ENCODE measurements around the gene LTO1. TPM values are rescaled to one million over a fixed set of nuclear protein-coding genes. Genes with fewer than 3 reads are reported as not detected.
A peak's percentile ranks its signal among the peaks of the same experiment; 100 is the strongest.

Gene LTO1
- total RNA-seq (2022) (34.1 and 36.7 TPM in 2 replicates), Bru-seq, nascent RNA (percentile 73 among the genes with signal in this experiment), BruChase-seq, experiment 1, labeled RNA remaining after a 6-hour chase (percentile 74 among the genes with signal in this experiment), BruChase-seq, experiment 2, labeled RNA remaining after a 2-hour chase (percentile 75 among the genes with signal in this experiment)
- long read RNA-seq, transcript LTO1-201 (5 exons, 2,478 nt), result major isoform, 7 of 20 reads
- long read RNA-seq, partial matches to known transcripts, result 2 of 20 reads
- long read RNA-seq, other reads (novel, unspliced or antisense), result 9 of 20 reads

GRCh38 chr11:69674886-69675714 lies at the start of gene LTO1:
LTO1 (minus strand) TSS chr11:69675353; CDS start chr11:69675239, 114 bp downstream.
- peak within 1 kb of the TSS; percentile 88 for H3K27ac Mint-ChIP-seq (ENCODE audit: unreplicated experiment)
- TF ChIP-seq CTCF (IDR thresholded peaks at IDR 0.05; ENCODE audit: unreplicated experiment), result no peak
- H3K4me3 Mint-ChIP-seq (ENCODE audit: low read depth, unreplicated experiment), result peak within 1 kb of the TSS; percentile 86
- no peaks in the 10 kb centered on the region for H3K9me3 Mint-ChIP-seq (ENCODE audit: low read depth, unreplicated experiment)
- H3K4me1 Mint-ChIP-seq (ENCODE audit: low read depth, unreplicated experiment), result peaks cover 22% of the 10 kb centered on the region
- intact Hi-C loops (cut with micrococcal nuclease; ENCODE audit: unreplicated experiment), result no loop called here
- H3K27me3 Mint-ChIP-seq (ENCODE audit: unreplicated experiment), result no peaks in the 10 kb centered on the region
- peaks cover 39% of the 10 kb centered on the region for H3K36me3 Mint-ChIP-seq (ENCODE audit: insufficient read depth, unreplicated experiment)
- CTCF ChIA-PET, result interaction anchor here (0.6 to 1.6 kb wide), 7 partner anchors 9 to 639 kb away, joined by 3 to 6 read pairs (median 4); no protein-coding TSS in a partner anchor
- BruUV-seq (replicated peaks), result no TSS peak
- peak; percentile 97 for DNase-seq

- H3K36me3 Mint-ChIP-seq (ENCODE audit: insufficient read depth, unreplicated experiment), result no peaks in the 10 kb centered on the region
- DNase-seq, result peak; percentile 48
- no peaks in the 10 kb centered on the region for H3K4me1 Mint-ChIP-seq (ENCODE audit: low read depth, unreplicated experiment)
- no peaks in the 10 kb centered on the region for H3K9me3 Mint-ChIP-seq (ENCODE audit: low read depth, unreplicated experiment)
- BruUV-seq (replicated peaks), result no TSS peak
- H3K27ac Mint-ChIP-seq (ENCODE audit: unreplicated experiment), result no peak overlapping the region
- no peak for TF ChIP-seq CTCF (IDR thresholded peaks at IDR 0.05; ENCODE audit: unreplicated experiment)
- intact Hi-C loops (cut with micrococcal nuclease; ENCODE audit: unreplicated experiment), result loop anchor here (5.0 kb wide), 1 partner anchor 166 kb away; no protein-coding TSS in a partner anchor
- CTCF ChIA-PET, result no interaction called here
- H3K4me3 Mint-ChIP-seq (ENCODE audit: low read depth, unreplicated experiment), result no peak overlapping the region
- H3K27me3 Mint-ChIP-seq (ENCODE audit: unreplicated experiment), result peaks cover 53% of the 10 kb centered on the region
Measured at GRCh38 chr11:69721745-69722144, 46.6 kb upstream of the LTO1 start.

- DNase-seq, result no peak
- peaks cover 60% of the 10 kb centered on the region for H3K27me3 Mint-ChIP-seq (ENCODE audit: unreplicated experiment)
- no peak overlapping the region for H3K4me3 Mint-ChIP-seq (ENCODE audit: low read depth, unreplicated experiment)
- H3K9me3 Mint-ChIP-seq (ENCODE audit: low read depth, unreplicated experiment), result no peaks in the 10 kb centered on the region
- intact Hi-C loops (cut with micrococcal nuclease; ENCODE audit: unreplicated experiment), result loop anchor here (5.0 kb wide), 1 partner anchor 166 kb away; no protein-coding TSS in a partner anchor
- H3K36me3 Mint-ChIP-seq (ENCODE audit: insufficient read depth, unreplicated experiment), result no peaks in the 10 kb centered on the region
- CTCF ChIA-PET, result interaction anchor here (0.7 kb wide), 1 partner anchor 12 kb away, joined by 7 read pairs; no protein-coding TSS in a partner anchor
- H3K4me1 Mint-ChIP-seq (ENCODE audit: low read depth, unreplicated experiment), result no peaks in the 10 kb centered on the region
- no peak for TF ChIP-seq CTCF (IDR thresholded peaks at IDR 0.05; ENCODE audit: unreplicated experiment)
- no TSS peak for BruUV-seq (replicated peaks)
- H3K27ac Mint-ChIP-seq (ENCODE audit: unreplicated experiment), result no peak overlapping the region
Measured at GRCh38 chr11:69721106-69721505, 46.0 kb upstream of the LTO1 start.

- intact Hi-C loops (cut with micrococcal nuclease; ENCODE audit: unreplicated experiment), result no loop called here
- Mint-ChIP-seq H3K27me3 (ENCODE audit: unreplicated experiment) (peaks cover 68% of the 10 kb centered on the region), H3K4me3 (ENCODE audit: low read depth, unreplicated experiment) (no peak overlapping the region), H3K9me3 (ENCODE audit: low read depth, unreplicated experiment) (no peaks in the 10 kb centered on the region), H3K27ac (ENCODE audit: unreplicated experiment) (no peak overlapping the region), H3K36me3 (ENCODE audit: insufficient read depth, unreplicated experiment) (no peaks in the 10 kb centered on the region), H3K4me1 (ENCODE audit: low read depth, unreplicated experiment) (no peaks in the 10 kb centered on the region)
- no peak for TF ChIP-seq CTCF (IDR thresholded peaks at IDR 0.05; ENCODE audit: unreplicated experiment)
- CTCF ChIA-PET, result no interaction called here
- no TSS peak for BruUV-seq (replicated peaks)
- no peak for DNase-seq
Measured at GRCh38 chr11:69718912-69719311, 43.8 kb upstream of the LTO1 start.
